HG03045 (cell line): Measurements from ENCODE around the gene OTOGL.
"Not testable (repeated sequence)": the region's sequence is repeated elsewhere in the genome, so short reads cannot be mapped to it uniquely, and the experiment has no call there.

ENCODE experiments used
- ATAC-seq: cut with Tn5 transposase; IDR thresholded peaks from one replicate; pipeline ENCODE4 v1.9.1; 2021; ENCODE audit warnings: mild to moderate bottlenecking, moderate library complexity; ENCODE audit not compliant: unreplicated experiment

The OTOGL gene

GRCh38 chr12:80268924-80269749 is 169.8 kb downstream of the OTOGL start:
- ATAC-seq: no peak

DNA sequence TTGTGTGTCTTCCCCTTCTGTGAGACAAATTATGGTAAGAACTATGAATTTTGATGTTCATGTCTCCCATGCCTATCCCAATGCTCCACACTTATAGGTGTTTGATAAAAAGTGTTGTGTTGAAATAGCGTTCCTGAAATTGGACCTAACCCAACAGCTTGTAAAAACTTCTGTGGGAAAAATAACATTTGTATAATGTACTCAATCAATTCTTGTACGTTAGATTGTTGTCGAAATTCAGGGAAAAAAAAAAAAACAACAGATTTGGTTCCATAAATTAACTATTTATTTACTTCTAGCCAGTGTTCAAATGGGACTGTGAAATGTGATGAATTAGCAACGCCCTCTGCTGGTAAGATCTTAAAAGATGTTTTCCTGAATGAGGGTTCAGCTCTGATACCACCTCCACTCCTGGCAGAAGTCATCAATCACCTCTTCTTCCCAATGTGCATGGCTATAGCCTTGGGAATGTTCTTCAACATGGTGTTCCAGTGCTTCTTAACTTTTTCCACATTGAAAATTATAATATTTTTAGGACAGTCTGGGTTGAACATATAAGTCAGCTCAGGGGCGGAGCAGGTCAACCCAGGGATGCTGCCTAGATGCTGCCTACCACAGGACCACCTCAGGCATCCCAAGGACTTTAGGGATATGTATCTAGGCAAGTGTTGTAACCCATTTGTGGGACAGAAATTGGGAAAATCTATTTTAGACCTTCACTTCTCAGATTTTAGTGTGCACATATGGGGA is 170.6 kb downstream of the OTOGL start:
- ATAC-seq: peak; percentile 68

DNA sequence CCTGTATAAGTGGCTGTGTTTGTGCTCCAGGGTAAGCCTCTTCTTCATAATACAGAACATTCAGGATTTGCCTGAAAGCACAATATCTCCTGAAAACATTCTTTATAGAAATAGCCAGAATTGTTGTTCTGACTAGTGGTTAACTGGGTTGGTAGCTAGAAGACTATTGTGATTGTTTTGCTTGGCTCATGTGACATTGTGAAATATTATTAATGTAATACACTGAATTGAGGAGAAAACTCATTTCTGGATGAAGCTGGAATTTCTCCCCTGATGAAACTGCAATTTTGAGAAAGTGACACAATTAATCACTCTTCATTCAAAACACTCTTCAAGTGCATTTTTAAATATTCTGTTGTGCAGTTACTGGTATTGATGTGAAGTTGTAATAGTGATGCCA is 172.4 kb downstream of the OTOGL start:
- no peak for ATAC-seq

GRCh38 chr12:80272387-80272915 is 173.1 kb downstream of the OTOGL start:
- ATAC-seq: no peak

DNA sequence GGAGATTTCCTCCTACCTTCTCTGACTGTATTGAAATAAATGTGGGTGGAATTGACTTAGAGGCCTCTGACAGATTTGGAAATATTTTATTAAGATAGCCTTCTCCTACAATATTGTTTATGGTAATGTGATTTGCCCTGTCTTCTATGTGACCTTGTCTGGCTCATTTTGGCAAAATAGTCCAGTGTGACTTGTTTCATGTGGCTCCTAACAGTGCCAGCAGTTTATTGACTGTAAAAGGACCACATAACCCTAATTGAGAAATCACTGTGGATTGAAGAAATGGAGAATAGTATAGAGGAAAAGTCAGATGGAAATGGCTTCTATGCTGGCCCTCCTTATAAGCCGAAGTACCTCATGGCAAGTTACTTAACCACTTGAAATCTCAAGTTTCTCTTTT is 173.8 kb downstream of the OTOGL start:
- ATAC-seq: no peak

DNA sequence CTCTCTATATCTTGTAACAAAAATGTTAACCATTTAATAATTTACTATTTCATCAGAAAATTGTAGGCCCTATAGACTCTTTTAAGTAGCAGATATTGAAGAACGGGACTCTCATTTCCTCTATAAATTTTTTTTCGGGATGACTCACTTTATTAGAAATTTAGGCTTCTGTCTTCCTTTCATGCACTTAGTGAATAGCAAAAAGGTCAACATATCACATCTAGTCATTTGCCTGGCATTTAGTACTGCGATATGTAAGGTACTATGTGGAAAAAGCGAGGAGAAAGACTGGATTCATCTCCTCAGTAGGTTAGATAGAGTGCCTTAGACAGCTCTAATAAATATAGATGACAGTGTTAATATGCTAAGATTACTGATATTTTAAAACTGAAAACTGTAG is 178.4 kb downstream of the OTOGL start:
- no peak for ATAC-seq

DNA sequence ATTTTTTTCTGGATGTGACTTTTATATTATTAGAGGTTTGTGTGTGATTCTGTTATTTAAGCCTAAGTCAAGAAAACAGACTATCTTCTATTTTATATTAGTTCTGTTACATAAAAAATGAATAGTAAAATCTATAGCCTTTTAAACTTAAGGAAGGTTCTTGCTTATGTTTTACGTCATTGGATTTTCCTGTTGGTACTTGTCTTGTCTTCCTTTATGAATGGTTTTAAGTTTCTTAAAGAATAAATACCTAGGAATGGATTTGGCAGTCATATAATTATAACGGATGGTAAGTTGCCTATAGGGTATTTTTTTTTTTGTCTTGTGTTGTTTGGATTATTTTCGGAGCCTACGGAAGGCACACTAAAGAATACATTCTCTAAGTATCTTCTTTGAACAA is 182.9 kb downstream of the OTOGL start:
- ATAC-seq: no peak

DNA sequence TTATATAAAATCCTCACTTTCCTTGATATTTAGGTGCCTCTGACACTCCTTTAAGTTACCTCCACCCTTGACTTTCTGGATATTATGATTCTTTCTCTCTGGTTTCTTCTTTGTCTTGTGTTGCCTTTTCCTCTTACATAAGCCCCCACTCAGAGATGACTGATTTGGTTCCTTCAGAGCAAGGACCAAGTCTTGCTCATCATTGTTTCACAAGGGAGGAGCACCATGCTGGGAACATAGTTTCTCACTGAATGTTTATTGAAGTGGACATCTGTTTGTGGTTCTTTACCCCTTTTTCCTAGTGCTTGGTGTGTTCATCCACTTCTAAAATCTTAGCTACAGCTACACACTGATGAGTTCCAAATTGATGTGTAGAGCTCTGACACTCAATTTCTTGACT is 183.4 kb downstream of the OTOGL start:
- no peak for ATAC-seq

DNA sequence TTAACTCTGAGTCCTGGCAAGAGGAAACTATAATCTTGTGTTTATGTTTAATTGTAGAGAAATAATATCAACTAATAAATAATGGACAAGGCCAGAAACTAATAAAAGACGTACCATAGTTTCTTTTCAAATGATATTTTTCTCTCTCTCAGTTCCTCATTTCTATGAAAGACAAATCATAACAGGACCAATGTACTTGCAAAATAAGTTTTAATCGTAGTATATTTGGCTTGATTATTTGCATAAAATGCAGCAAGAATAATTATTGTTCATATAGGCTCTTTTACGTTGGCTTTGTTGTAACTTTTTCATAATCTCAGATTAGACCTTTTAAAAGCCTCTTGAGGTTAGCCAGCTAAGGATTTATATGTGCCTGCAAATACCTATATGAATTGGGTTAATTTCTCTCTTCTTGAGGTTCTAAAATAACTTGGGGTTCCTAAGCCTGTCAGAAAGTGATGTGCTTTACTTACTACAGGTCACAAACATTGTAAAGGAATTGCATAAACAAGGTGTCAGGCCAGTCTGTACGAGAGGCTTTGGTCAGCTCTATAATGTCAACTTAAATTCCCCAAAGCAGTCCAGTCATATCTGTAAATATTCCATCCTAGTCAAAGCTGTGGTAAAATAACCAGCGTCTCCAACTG is 191.9 kb downstream of the OTOGL start:
- no peak for ATAC-seq

DNA sequence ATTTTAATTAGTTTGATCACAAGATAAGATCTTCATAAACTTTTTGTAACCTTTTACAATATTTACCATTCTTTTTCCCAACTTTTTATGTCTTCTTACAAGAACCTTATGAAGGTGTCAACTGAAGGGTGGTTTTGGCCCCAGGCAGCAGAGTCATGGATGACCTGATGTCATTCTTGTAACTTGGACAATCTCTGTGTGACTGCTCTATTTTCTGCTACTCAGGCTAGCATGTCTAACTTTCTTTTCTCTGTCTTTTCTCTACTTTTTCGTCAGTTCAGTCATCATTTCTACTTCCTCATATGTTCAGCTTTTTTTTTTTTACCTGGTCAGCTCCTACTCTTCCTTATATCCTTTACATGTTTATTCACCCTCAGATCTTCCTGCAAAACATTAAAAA is 194.0 kb downstream of the OTOGL start:
- ATAC-seq: peak; percentile 59

- peak; percentile 79 for ATAC-seq
These were observed 194.4 kb downstream of the OTOGL start for GRCh38 chr12:80293759-80294158.

GRCh38 chr12:80299219-80299618 is 199.9 kb downstream of the OTOGL start:
- no peak for ATAC-seq

DNA sequence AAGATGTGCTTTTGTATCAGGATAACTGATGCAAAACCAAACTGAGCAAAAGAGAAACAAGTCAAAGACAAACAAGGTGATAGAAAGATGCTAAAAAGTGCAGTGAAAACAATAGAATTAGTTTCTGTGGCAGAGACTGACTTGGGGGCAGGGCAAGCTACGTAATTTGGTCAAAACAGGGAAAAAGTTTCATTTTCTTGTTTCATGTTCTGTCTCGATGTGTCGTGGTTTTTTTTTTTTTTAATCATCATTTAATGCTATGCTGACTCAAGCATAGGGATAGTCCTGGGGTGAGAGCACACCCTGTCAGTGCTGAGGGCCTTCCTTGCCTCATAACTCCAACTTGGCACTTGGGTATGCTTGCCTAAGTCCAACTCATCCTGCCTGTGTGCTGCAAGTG is 200.6 kb downstream of the OTOGL start:
- peak; percentile 83 for ATAC-seq

DNA sequence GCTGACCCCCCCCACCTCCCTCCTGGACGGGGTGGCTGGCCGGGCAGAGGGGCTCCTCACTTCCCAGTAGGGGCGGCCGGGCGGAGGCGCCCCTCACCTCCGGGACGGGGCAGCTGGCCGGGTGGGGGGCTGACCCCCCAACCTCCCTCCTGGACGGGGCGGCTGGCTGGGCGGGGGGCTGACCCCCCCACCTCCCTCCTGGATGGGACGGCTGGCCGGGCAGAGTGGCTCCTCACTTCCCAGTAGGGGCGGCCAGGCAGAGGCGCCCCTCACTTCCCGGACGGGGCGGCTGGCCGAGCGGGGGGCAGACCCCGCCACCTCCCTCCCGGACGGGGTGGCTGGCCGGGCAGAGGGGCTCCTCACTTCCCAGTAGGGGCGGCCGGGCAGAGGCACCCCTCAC is 208.1 kb downstream of the OTOGL start:
- ATAC-seq: not testable (repeated sequence)

- ATAC-seq: no peak
These were observed 213.9 kb downstream of the OTOGL start for GRCh38 chr12:80313209-80313608.

- ATAC-seq: no peak
These were observed 215.4 kb downstream of the OTOGL start for GRCh38 chr12:80314741-80315140.

DNA sequence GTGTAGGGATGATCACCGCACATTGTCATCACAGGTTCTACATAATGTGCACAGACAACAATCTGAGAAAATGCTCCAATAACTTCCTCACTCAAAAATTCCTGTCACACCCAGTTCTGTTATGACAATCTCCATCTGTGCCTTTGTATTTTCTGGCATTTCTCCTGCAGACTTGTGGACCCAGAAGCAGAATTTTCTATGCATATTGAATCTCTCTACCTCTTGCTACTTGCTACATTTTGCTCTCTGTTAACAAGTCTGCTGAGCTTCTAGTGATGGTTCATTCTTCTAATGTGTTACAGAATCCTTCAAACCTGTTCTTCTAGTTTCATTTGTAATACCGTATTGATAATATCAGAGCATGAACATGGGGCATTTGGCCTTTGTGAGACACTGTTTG is 216.9 kb downstream of the OTOGL start:
- no peak for ATAC-seq

DNA sequence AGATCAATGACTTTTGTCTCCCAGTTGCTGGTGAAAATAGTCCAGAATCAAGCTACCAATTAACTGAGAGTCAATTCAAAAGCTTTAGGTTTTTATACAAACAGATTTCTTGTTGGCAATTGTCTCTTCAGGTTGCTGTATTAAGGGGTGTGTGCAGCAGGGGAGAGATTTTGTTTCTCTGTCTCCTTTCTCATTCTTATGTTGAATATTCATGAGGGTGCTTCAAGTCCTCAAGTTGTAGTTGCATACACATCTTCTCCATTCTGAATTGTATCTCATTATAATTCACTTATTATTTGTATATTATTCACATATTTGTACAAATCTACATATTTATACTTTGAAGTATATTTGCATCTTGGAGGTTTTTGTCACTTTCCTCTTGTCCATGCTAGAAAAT is 218.0 kb downstream of the OTOGL start:
- no peak for ATAC-seq

- no peak for ATAC-seq
These were observed 218.6 kb downstream of the OTOGL start for GRCh38 chr12:80317899-80318298.

- no peak for ATAC-seq
These were observed 220.9 kb downstream of the OTOGL start for GRCh38 chr12:80320121-80320678.

- no peak for ATAC-seq
These were observed 222.3 kb downstream of the OTOGL start for GRCh38 chr12:80321653-80322052.
